Middle frontal gyrus (tissue), 1 donor: Measurements from ENCODE around the gene ATG13.
"Not testable (repeated sequence)": the region's sequence is repeated elsewhere in the genome, so short reads cannot be mapped to it uniquely, and the experiment has no call there.

Experiments
- DNase-seq: peaks from one replicate; pipeline ENCODE4 v3.0.0-alpha.2; 2015; ENCODE audit warnings: low spot score; ENCODE audit errors: extremely low spot score

The ATG13 gene

DNA sequence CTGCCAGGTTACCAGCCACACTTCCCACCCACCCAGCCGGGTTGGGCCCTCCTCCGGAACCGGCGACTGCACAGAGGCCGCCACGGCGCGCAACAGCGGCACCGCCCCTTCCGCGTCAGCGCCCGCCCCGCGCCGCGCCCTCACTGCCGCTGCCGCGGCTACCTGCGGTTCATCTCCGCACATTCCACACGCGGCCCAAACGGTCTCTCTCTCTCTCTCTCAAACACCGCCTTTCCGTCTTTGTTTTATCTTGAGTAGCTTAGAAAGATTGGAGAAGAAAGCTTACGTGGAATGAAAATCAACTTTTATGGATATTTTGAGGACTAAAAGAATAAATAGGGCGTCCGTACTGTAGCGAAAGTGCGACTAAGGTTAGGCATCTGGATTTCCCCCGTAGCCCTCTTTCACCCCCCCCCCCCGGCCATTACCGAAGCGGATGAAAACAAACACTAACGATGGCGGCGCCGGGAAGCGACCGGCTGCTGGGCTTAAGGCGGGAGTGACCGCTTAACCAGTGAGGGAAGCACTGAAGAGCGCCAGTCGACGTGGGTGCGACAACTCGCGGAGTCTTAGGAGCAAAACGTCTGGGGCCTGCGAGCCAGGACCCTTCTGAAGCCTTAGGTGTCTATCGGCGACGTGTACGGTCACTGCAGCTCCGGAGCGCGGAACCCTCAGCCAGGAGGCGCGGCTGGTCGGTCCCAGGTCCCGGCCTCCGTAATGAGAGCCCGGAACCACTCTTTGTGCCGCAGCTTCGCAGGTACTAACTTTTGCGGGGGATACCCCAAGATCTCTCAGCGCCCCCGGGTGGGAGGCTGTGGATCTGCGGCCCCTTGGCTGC, at the start of gene ATG13, which contains the start of gene HARBI1:
Gene ATG13 (plus strand): TSS at position 420 of the 838 bp plus-strand sequence. CDS start 26,739 bp downstream, outside the sequence.
Gene HARBI1 (minus strand): TSS at position 94 of the 838 bp plus-strand sequence. CDS start 990 bp downstream, outside the sequence.
- DNase-seq = peak; percentile 80

DNA sequence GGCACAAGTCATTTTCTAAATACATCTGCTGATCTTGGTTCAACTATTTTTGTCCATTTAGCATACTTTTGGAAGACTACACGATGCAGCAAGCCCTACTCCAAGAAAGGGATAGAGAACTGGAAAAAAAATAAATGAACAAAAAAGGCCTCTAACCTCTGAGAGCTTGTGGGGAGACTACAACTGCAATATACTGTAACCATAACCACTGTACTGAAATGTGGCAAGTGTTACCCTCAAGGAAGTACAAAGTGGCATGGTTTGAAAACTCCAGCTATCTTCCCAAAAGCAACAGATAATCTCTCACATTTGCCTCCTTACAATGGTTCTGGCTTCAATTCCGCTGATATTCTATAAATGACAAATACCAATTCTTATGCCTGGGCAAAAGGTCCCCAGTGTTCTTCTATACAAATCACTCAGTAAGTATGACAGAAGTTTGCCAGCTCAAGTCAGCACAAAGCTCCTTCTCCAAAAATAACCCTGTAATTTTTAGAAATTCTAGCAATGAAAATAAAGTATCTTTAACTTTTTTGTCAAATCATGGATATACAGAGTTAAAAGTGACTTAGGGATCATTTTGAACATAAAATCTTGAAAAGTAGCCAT, 46.5 kb upstream of the ATG13 start:
- DNase-seq = no peak

GRCh38 chr11:46574656-46575055, 42.7 kb upstream of the ATG13 start:
- no peak for DNase-seq

DNA sequence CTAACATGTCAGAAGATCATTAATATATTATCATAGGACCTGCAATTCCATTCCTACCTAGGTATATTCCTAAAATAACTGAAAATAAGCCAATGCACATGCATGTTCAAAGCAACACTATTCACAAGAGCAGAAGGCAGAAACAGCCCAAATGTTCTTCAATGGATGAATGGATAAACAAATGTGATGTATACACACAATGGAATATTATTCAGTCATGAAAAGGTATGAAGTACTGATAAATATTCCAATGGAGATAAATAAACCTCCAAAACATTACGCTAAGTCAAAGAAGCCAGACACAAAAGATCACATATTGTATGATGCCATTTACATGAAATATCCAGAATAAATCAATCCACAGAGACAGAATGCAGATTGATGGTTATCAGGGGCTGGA, 40.3 kb upstream of the ATG13 start:
- no peak for DNase-seq

- no peak for DNase-seq
These were observed 34.8 kb upstream of the ATG13 start for GRCh38 chr11:46582588-46582987.

DNA sequence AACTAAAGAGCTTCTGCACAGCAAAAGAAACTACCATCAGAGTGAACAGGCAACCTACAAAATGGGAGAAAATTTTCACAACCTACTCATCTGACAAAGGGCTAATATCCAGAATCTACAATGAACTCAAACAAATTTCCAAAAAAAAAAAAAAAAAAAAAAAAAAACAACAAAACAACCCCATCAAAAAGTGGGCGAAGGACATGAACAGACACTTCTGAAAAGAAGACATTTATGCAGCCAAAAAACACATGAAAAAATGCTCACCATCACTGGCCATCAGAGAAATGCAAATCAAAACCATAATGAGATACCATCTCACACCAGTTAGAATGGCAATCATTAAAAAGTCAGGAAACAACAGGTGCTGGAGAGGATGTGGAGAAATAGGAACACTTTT, 33.8 kb upstream of the ATG13 start:
- not testable (repeated sequence) for DNase-seq

GRCh38 chr11:46588131-46588530, 29.2 kb upstream of the ATG13 start:
- DNase-seq = no peak

GRCh38 chr11:46588915-46589314, 28.4 kb upstream of the ATG13 start:
- DNase-seq = no peak

GRCh38 chr11:46590740-46591605, 26.4 kb upstream of the ATG13 start:
- DNase-seq = no peak

DNA sequence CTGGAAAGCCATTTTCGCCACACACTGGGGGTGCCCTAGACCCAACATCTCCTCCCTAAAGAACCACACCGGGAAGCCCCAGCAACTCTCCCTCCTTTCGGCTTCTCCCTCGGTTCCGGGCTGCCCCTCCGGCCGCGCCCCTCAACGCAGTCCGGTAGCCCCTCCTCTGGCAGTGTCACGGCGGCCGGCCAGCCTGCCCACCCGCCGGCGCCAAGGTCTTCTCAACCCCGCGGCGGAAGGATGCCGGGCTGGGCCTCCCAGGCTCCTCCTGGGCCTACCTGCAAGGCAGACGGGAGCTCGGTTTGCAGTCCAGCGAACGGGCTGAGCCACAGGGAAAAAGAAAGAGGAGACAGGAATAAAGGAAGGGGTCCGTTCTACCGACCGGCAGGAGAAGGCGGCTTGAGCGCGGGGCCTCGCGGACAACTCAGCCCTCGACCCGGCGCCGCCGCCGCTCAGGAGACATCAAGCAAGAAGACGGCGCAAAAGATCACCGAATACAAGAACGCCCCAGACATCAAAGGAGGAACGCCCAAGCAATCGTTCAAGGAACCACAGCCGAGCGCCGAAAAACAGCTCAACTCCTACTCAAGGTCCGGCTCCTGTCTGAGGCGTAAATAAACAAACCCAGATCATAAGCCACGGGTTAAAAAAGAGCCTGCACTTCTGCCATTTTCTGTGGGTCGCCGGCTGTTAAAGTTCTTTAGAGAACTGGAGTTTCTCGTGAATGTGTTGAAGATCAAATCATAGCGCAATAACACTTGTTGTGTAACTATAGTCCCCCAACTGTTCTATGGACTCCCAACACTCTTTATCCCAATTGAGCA, 23.6 kb upstream of the ATG13 start, which contains the start of gene AMBRA1:
Gene AMBRA1 (minus strand): TSS at position 474 of the 824 bp plus-strand sequence. CDS start 45,643 bp downstream, outside the sequence.
- DNase-seq = peak; percentile 80

DNA sequence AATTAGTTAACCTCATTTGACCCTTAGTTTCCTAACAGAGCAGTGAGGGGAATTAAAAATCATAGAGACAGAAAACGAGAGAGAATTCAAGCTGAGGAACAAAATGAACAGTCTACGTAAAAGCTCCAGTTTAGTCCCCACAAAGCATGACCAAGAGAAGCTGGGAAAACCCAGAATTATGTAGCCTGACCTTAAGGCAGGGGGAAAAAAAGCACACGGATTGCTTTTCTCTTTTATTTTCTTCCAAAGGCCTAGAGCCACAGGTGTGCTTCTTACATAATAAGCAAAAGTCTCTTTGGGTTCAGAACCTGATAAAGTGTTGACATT, 23.0 kb upstream of the ATG13 start:
- DNase-seq = no peak

DNA sequence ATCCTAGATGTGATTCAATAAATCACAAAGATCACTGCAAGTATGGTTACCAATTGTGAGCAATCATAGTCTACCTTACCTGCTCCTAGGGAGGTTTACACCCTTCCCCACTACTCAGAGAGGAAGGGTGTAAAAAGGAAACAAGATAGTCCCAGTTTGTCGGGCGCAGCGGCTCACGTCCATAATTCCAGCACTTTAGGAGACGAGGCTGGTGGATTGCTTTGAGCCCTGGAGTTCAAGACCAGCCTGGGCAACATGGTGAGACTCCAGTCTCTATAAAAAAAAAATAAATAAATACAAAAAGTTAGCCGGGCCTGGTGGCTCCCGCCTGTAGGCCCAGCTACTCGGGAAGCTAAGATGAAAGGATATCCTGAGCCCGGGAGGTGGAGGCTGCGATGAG, 22.6 kb upstream of the ATG13 start:
- DNase-seq = no peak

DNA sequence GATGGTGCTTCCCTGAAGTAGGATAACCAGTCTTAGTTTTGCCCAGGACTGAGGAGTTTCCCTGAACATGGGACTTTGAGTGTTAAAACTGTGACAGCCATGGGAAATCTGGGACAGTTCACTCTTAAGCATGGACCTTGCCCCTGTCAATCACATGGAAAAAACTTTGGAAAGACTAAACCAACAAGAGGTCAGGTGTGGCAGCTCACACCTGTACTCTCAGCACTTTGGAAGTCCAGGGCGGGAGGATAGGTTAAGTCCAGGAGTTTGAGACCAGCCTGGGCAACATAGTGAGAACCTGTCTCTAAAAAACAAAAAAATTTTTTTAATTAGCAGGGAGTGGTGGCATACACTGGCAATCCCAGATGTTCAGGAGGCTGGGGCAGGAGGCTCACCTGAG, 20.2 kb upstream of the ATG13 start:
- no peak for DNase-seq

DNA sequence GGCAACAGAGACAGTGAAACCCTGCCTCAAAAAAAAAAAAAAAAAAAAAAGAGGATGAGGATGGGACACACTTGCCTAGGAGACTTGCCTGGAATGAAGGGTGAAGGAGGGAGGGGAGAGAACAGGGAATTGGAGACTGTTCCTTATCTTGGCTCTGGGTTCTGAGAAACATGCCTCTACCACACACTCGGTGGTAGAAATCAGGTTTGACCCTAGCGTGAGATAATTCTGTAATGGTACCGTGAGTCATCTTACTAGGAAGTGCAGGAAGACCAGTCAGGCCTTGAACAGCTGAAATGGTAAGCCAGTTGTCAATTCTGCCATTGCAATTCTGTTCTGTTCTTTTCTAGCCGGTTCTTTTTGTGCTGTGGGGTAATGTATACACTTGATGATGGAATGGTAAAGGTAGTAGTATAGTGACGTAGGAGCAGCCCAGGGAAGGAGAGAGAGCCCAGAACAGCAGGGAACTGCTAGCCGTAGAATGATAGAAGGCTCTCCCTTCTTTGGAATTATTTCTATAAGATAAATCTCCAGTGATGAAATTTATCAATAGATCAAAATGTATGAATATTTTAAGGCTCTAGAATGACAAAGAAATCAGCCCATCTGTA, 19.6 kb upstream of the ATG13 start:
- DNase-seq = no peak

GRCh38 chr11:46599340-46600193, 17.8 kb upstream of the ATG13 start:
- no peak for DNase-seq

- DNase-seq = no peak
These were observed 17.0 kb upstream of the ATG13 start for GRCh38 chr11:46600194-46600960.

DNA sequence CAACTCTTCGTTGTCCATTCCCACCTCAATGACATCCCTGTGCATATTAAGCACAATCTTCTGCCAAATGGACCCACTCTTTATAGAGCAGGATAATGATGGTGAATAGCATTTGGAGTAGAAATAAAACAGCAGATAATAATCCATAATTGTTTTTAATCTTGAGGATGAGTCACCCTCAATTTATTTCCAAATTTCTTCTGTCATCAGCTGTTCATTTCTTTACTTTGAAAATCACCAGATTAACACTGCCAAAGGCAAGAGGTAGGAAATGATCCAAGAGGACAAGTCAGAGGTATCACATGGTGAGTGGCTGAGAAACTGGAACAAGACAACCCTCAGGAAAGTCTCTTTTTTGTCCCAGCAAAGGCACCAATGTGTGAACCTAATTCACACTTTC, 16.2 kb upstream of the ATG13 start:
- DNase-seq = peak; percentile 43

DNA sequence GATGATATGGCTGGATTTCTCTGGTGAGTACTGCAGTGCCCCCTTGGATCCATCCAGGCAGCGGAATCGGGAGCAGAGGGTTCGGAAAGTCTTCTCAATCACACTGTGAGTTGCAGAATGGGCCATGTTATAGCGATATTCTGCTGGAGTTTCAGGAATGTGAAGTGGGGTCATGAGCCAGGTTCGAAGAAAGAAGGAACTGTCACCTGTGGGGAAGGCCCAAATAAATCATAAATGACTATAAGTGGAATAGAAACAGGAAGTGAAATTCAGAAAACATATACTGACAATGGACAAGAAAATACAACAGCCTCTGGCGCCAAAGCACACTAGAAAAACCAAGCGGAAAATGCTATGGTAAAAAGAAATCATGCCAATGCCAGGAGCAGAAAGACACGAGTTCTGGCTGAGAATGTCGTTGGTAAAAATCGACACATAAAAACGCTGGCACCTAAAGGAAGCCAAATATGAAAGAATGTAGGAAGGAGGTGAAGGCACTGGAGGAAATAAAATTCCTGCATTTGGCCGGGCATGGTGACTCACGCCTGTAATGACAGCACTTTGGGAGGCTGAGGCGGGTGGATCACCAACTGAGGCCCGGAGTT, 13.5 kb upstream of the ATG13 start:
- DNase-seq = no peak
